ENCODE data around the gene JAKMIP2.
"Not testable (repeated sequence)": the region's sequence is repeated elsewhere in the genome, so short reads cannot be mapped to it uniquely, and the experiment has no call there.

Gene JAKMIP2

DNA sequence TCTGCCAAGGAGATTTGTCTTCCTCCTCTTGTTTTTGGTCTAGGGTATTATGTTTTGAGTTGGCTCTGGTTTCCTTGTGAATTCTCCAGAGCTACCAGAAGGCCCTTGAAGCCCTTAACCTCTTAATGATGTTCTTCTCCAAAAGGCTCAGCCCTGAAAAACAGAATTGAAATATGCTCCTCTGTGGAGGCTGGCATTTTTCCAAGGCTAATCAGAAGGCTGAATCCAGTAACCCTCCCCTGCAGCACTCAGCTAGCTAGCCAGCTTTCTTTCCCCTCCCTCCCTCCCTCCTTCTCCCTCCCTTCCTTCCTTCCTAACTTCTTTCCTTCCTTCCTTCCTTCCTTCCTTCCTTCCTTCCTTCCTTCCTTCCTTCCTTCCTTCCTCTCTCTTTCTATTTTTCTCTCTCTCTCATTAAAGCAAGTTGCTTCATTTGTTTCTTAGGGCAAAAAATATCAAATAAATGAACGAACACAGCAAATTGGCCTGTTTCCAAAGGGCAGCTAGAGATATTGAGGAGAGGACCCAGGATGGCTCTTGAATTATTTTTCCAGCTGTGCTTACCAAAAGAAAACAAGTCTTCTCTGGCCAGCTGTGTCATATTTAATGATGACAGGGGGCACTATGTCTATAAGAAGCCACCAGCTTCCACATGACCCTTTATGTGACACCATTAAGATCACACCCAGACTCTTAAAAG is 38.7 kb downstream of the JAKMIP2 start:
- DNase-seq, result no peak

DNA sequence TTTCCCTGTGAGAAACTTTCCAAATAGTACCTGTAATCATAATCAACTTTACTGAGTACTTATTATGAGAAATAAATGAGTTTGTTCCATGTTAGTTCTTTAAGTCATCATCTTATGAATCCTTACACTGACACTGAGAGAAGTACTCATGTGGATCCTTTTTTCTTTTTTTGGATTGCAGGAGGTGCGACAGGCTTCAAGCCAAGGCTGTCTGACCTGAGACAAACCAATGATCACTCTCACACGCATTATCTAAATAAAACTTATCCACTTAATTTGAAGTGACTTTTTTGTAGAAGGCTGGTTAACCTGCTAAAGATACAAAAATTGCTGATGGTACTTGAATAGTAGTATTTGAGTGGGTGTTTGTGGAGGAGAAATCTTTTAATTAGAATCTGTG is 39.5 kb downstream of the JAKMIP2 start:
- DNase-seq, result no peak

DNA sequence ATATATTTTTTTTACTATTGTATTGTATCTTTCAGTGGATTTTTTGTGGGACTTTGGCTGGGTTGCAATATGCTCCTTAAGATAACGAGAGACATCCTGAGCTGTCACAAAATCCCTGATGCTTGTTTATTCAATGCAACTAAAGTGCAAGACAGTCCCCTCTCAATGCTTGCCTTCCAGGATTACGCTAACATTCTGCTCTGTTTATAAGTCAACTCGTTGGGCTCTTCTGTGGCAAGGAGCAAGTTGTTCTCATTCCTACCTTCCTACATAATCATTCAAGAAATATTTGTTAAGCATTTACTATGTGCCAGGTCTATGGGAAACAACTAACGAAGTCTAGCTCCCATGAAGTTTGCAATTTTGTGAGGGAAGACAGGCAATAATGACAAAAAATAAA is 40.4 kb downstream of the JAKMIP2 start:
- DNase-seq, result no peak

DNA sequence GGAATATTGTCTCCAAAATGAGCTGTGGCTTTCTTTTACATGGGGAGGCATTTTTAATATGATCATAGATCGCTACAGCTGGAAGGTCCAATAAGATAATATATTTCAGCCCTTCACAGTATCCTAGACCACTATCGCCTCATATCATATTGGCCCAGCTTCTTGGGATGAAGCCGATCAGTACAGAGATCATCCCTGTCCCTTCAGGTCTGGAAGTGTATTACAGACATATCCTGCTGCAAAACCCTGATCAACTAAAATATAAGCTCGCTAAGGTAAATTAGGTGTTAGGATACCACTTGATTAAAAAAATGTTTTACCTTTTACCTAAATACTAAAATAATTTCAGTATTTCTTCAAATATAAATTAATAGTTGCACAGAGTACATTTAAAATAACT is 41.7 kb downstream of the JAKMIP2 start:
- DNase-seq, result no peak

GRCh38 chr5:147737921-147738320 is 44.6 kb downstream of the JAKMIP2 start:
- no peak for DNase-seq

DNA sequence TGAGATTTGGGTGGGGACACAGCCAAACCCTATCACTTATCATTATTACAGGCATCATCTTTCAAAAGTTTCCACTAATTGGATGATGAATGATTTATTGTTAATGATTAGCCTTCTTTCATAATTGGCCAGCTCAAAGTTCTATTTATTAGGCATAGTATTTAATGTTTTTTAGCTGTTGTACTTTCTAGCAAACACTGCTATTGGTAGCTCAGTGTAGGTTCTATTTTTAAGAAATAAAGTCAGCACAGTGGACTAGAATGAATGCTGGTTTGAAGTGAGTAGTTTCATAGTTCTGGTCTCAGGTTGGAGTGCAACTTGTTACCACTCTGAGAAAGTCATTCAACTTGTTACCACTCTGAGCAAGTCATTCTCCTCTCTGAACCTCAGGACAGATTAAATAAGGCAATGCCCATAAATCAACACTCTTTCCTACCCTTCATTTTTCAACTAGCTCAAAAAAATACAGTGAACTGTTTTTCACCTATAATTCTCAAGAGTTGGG is 46.9 kb downstream of the JAKMIP2 start:
- no peak for DNase-seq

DNA sequence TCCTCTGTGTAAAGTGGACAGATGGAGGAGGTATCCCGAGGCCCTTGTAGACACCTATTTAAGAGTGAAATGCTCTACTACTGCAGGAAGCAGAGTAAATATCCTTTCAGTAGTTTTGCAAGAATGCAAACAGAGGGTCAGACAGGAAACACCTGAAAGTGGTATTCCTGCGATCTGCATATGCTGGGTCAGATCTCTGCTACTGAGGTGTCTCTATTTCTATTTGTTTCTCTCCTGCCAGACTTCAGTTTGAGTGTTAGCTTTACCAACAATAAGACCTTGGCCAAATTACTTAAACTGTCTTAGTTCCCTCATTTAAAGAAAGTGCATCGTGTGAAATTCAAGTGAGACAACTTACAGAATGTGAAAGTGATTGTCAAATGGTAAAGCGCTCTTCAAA is 47.6 kb downstream of the JAKMIP2 start:
- DNase-seq, result no peak

DNA sequence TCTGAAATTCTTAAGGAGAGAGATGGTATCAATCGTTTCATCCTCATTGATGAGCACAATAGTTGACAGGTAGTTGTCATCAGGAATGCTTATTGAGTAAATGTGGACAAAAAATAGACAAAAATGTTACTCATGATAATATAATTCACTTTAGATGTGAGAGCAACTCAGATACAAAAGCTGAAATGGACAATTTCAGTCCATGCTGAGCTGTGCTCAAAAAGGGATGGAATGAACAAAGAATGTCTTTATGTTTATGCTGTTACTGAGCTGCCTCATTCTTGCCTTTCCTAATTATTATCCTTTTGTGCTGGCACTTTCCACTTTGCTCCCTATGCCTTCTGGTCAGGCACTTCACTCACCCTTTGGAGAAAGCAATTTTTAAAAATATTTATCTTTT is 49.5 kb downstream of the JAKMIP2 start:
- no peak for DNase-seq

GRCh38 chr5:147732291-147732883 is 50.1 kb downstream of the JAKMIP2 start:
- no peak for DNase-seq

GRCh38 chr5:147731431-147732290 is 50.9 kb downstream of the JAKMIP2 start:
- no peak for DNase-seq

GRCh38 chr5:147727200-147727599 is 55.3 kb downstream of the JAKMIP2 start:
- no peak for DNase-seq

DNA sequence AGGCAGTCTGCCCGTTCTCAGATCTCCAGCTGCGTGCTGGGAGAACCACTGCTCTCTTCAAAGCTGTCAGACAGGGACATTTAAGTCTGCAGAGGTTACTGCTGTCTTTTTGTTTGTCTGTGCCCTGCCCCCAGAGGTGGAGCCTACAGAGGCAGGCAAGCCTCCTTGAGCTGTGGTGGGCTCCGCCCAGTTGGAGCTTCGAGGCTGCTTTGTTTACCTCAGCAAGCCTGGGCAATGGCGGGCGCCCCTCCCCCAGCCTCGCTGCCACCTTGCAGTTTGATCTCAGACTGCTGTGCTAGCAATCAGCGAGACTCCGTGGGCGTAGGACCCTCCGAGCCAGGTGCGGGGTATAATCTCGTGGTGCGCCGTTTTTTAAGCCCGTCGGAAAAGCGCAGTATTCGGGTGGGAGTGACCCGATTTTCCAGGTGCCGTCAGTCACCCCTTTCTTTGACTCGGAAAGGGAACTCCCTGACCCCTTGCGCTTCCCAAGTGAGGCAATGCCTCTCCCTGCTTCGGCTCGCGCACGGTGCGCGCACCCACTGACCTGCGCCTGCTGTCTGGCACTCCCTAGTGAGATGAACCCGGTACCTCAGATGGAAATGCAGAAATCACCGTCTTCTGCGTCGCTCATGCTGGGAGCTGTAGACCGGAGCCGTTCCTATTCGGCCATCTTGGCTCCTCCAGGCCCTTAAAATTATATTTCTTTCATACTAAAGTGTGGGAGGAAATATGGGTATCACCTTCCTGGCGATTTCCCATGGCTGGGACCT is 61.2 kb downstream of the JAKMIP2 start:
- not testable (repeated sequence) for DNase-seq

DNA sequence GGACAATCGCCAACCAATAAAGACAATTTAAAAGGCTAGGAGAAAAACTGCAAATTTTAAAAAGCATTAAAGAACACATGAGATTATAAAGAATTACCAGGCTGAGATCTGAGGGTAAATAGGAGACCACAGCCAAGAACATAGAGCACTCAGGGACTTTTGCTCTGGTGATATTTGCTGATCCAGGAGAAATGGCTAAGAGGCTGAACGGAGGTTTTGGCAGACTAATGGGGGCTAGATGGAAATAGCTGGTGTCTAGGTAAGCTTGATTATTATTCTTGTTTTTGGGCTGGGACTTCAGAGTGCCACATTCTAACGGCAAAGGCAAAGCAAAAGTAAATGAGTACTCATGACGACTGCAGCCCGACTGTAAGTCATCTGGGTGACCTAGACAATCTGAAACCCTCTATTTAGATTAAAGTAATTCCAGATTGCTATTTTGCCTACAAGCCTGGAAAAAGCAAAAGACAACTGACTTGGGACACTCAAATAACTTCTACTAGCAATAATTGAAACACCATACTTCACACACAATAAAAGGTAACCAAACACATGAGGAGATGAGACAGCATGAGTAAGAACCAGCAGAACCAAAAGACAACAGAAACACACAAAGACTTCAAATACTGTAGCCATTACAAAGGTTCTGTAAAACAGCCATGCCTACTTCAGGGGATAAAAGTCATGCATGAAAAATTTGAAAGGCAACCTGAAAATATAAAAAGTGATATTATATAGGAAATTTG is 68.8 kb downstream of the JAKMIP2 start:
- no peak for DNase-seq

DNA sequence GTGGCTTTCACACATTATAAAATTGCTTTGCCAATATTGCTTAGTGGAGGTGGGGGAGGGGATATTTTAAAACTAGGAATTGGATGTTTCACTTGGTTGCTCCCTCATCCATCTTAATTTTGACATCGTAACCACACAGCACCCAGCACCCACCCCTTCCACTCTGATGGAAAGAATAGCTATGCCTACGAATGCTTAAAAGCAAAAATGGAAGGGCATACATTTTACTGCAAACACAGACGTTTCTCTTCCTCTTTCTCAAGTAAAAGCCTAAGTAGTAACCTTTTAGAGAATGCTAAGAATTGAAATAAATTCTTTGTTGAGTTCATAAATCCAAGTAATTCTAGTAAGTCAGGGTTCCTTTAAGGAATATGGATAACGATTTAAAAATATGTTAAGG is 69.9 kb downstream of the JAKMIP2 start:
- DNase-seq, result no peak

GRCh38 chr5:147712019-147712418 is 70.5 kb downstream of the JAKMIP2 start:
- no peak for DNase-seq

- DNase-seq, result no peak
Measured at GRCh38 chr5:147711019-147711418, 71.5 kb downstream of the JAKMIP2 start.

DNA sequence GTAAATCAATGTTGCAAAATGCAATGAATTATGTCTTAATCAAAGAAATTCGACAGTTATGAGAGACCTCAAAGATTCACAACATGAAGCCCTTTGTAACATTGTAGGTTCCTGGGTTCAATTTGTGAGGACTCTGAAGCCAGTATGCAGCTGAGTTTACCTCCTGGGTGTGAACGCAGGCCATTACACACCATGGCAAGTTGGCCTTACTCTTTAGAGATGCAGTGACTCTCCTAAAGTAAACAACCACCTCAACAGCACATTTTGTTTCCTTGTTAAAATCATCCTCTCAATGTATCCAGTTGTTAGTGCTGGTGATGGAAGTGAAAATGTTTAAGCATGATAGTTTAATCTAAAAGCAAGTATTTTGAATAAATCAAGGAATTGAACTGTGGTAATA is 73.8 kb downstream of the JAKMIP2 start:
- no peak for DNase-seq

DNA sequence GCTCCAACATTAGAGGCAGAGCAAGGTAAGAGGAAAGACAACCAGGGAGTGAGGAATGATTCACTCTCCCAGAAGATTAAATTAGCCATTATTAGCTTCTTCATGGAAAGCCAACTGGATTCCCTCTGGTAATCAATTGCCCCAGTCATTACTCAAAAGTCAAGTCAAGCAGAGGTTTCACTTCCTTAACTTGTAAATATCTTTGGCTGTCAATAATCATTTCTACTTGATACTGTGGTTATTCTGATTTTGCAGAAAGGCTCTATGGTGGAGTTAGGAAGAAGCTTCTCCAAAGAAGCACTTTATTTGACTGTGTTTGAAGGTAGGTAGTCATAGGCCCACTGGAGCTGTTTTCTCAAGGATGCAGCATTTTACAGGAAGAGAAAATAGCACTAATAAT is 78.0 kb downstream of the JAKMIP2 start:
- no peak for DNase-seq

DNA sequence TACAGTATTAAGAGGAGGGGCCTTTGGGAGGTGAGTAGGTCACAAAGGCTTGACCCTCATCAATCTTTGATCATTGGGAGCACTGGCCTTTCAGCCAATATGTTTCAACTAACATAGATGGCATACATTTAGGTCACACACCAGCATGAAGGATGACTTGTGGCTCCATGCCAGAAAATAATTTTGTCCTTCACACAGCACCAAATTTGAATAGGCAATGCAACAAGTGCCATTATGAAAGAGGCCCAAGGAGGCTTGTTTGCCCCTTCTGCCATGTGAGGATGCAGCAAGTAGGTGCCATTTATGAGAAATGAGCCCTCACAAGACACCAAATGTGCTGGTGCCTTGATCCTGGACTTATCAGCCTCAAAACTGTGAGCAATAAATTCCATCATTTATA is 81.1 kb downstream of the JAKMIP2 start:
- DNase-seq, result no peak

DNA sequence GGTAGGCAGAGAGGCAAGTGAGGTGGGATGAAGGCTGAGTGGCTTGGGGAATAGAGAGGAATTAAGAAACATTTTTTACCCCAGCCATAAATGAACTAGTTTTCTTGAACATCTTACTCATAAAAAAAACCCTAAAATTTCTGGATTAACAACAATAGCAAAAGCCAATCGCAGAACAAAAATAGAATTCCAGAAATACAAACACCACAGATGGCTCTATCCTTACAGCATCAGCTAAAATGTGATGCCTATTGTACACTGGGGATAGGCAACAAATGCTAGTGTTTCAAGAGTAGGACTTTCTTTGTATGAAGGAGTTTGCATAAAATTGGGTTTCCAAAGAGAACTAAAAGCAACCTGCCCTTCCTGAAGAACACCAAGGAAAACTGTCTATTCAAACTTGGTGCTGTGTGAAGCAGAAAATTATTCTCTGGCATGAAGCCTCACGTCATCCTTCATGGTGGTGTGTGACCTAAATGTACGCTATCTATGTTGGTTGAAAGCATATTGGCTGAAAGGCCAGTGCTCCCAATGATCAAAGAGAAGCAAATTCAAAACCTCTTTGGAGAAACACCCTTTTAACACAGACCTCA is 82.9 kb downstream of the JAKMIP2 start:
- DNase-seq, result no peak

DNA sequence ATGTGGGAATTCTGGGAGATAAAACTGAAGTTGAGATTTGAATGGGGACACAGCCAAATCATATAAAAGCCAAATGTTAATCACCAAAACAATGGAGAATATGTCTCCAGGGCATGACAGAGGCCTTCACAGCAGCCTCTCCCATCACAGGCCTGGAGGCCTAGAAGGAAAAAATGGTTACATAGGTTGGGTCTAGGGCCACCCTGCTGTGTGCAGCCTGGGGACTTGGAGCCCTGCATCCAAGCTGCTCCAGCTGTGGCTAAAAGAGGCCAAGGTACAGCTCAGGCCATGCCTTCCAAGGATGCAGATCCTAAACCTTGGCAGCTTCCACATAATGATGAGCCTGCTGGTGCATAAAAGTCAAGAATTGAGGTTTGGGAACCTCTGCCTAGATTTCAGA is 85.1 kb downstream of the JAKMIP2 start:
- DNase-seq, result no peak

- no peak for DNase-seq
Measured at GRCh38 chr5:147694772-147695171, 87.8 kb downstream of the JAKMIP2 start.

Measured in activated CD4-positive, alpha-beta T cell treated with anti-CD3 and anti-CD28 coated beads for 1 hour (primary cell).